ENCODE results near the gene FABP1. TPM values are rescaled to one million over a fixed set of nuclear protein-coding genes. Genes with fewer than 3 reads are reported as not detected.

The FABP1 gene
- total and polyA plus RNA-seq, 2 of the 4 experiments (the other 2 are of a cell fraction): not detected

DNA sequence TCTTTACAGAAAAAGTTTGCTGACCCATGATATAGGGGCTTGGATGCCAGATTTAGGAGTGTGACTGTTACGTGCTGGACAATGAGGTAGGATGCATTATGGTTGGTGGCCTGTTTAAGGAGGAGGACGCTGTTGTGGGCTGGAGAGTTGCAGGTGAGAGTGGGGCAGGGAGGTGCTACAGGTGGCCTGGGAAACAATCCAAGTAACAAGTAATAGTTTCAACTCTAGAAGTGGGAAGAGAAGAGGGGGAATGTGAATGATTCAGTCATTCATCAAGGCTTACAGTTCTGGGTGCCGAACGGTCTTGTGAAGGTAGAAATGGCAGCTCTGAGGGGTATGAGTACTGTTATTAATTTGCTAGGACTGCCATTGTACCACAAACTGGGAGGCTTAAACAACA is 6.2 kb downstream of the FABP1 start:
- Histone ChIP-seq H3K36me3 (ENCODE audit: control insufficient read depth, insufficient read depth, low read length) (no peaks in the 10 kb centered on the region), H2BK15ac (ENCODE audit: low read depth, low read length) (no peak overlapping the region), H3K9me3 (ENCODE audit: control insufficient read depth, insufficient read depth, low read length) (no peaks in the 10 kb centered on the region), H3K79me1 (ENCODE audit: low read depth in 1 of 2, low read length in 2 of 2) (no peaks in the 10 kb centered on the region), H3K4me2 (ENCODE audit: low read depth, low read length) (no peak overlapping the region), H2AK5ac (ENCODE audit: low read depth, low read length) (no peak overlapping the region), H4K91ac (ENCODE audit: insufficient read depth, low read depth, low read length) (no peak overlapping the region), H4K5ac (ENCODE audit: low read depth, low read length) (no peak overlapping the region), H4K20me1 (ENCODE audit: insufficient read depth, low read length) (no peaks in the 10 kb centered on the region), H3K4me3 (ENCODE audit: insufficient read depth, low read depth, low read length) (no peak overlapping the region), H2AFZ (replicated peaks; ENCODE audit: low read length, poor library complexity) (no peak overlapping the region), H3K4me1 (ENCODE audit: control insufficient read depth, insufficient read depth, low read length) (no peaks in the 10 kb centered on the region), H3K9me1 (ENCODE audit: insufficient read depth, low read length) (no peaks in the 10 kb centered on the region), H3K14ac (replicated peaks; ENCODE audit: low read depth, low read length) (no peak overlapping the region), H2BK120ac (ENCODE audit: low read depth, low read length) (no peak overlapping the region), H3K9ac (ENCODE audit: low read depth, low read length) (no peak overlapping the region), H3K4ac (ENCODE audit: low read depth, low read length) (no peak overlapping the region), H2AK9ac (replicated peaks; ENCODE audit: low read depth, low read length, poor library complexity) (peak overlapping the region; percentile 58), H3K23ac (ENCODE audit: low read depth, low read length) (no peak overlapping the region), H3K18ac (ENCODE audit: low read depth, low read length) (no peak overlapping the region), H2BK5ac (ENCODE audit: low read depth, low read length, poor library complexity, severe bottlenecking) (no peak overlapping the region), H3K27ac (ENCODE audit: insufficient read depth, low read length) (no peak overlapping the region), H3K56ac (ENCODE audit: extremely low read depth, insufficient read depth, low read length) (no peak overlapping the region), H4K8ac (ENCODE audit: low read depth in 2 of 2, low read length in 2 of 2) (no peak overlapping the region), H2BK20ac (ENCODE audit: low read depth, low read length) (no peak overlapping the region), H3K27me3 (ENCODE audit: control insufficient read depth, insufficient read depth, low read length) (peaks cover 11% of the 10 kb centered on the region)
- dilution Hi-C loops (cut with HindIII; ENCODE audit: low sequenced_read_pairs, unreplicated experiment) (no loop called here), in situ Hi-C loops (cut with MboI; ENCODE audit: low sequenced_read_pairs) (no loop called here), intact Hi-C loops (cut with micrococcal nuclease) (no loop called here)
- POLR2A ChIA-PET (ENCODE audit: unreplicated experiment): no interaction called here
- DNase-seq (no peak), ATAC-seq (ENCODE audit: low read depth) (no peak)
- BruUV-seq (replicated peaks): no TSS peak
- TF ChIP-seq USF2 (IDR thresholded peaks at IDR 0.05; ENCODE audit: low read depth, low read length) (no peak), MXI1 (IDR thresholded peaks at IDR 0.05; ENCODE audit: borderline replicate concordance, low read depth, low read length) (no peak), RFX5 (IDR thresholded peaks at IDR 0.05; ENCODE audit: low read depth, low read length) (no peak), RAD21 (IDR thresholded peaks at IDR 0.05; ENCODE audit: low read length) (no peak), POLR2A (IDR thresholded peaks at IDR 0.05; ENCODE audit: low read depth, low read length) (no peak), CEBPB (IDR thresholded peaks at IDR 0.05; ENCODE audit: low read depth, low read length) (no peak), SMC3 (IDR thresholded peaks at IDR 0.05; ENCODE audit: low read depth, low read length) (no peak), BHLHE40 (IDR thresholded peaks at IDR 0.05; ENCODE audit: low read depth, low read length) (no peak), RCOR1 (IDR thresholded peaks at IDR 0.05; ENCODE audit: insufficient replicate concordance, low read length) (no peak), CHD1 (IDR thresholded peaks at IDR 0.05; ENCODE audit: low read depth, low read length) (no peak), NFE2L2 (IDR thresholded peaks at IDR 0.05; ENCODE audit: low read depth, low read length) (no peak), FOS (IDR thresholded peaks at IDR 0.05; ENCODE audit: low read depth, low read length) (no peak), MAFK (IDR thresholded peaks at IDR 0.05; ENCODE audit: low read depth, low read length) (no peak), MAZ (IDR thresholded peaks at IDR 0.05; ENCODE audit: borderline replicate concordance, low read depth, low read length) (no peak)
- TF ChIP-seq, protein P1, sequence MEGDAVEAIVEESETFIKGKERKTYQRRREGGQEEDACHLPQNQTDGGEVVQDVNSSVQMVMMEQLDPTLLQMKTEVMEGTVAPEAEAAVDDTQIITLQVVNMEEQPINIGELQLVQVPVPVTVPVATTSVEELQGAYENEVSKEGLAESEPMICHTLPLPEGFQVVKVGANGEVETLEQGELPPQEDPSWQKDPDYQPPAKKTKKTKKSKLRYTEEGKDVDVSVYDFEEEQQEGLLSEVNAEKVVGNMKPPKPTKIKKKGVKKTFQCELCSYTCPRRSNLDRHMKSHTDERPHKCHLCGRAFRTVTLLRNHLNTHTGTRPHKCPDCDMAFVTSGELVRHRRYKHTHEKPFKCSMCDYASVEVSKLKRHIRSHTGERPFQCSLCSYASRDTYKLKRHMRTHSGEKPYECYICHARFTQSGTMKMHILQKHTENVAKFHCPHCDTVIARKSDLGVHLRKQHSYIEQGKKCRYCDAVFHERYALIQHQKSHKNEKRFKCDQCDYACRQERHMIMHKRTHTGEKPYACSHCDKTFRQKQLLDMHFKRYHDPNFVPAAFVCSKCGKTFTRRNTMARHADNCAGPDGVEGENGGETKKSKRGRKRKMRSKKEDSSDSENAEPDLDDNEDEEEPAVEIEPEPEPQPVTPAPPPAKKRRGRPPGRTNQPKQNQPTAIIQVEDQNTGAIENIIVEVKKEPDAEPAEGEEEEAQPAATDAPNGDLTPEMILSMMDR (conservative IDR thresholded peaks at IDR 0.05; ENCODE audit: low read depth, low read length): no peak
- TF ChIP-seq, protein P2, sequence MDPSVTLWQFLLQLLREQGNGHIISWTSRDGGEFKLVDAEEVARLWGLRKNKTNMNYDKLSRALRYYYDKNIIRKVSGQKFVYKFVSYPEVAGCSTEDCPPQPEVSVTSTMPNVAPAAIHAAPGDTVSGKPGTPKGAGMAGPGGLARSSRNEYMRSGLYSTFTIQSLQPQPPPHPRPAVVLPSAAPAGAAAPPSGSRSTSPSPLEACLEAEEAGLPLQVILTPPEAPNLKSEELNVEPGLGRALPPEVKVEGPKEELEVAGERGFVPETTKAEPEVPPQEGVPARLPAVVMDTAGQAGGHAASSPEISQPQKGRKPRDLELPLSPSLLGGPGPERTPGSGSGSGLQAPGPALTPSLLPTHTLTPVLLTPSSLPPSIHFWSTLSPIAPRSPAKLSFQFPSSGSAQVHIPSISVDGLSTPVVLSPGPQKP (IDR thresholded peaks at IDR 0.05; ENCODE audit: borderline replicate concordance, low read depth, low read length): no peak
- WGBS, 2 experiments (ENCODE audit: extremely low coverage in 2 of 2, insufficient read length in 1 of 2): 87% methylated on average over 3 of the region's 4 CpGs; no CpG with 5 or more reads in 1 of the 2 experiments
- CTCF ChIA-PET: no interaction called here

All from IMR-90 (cell line).